H9 (cell line): ENCODE results near the gene RASGRP4. TPM values are rescaled to one million over a fixed set of nuclear protein-coding genes. Genes with fewer than 3 reads are reported as not detected.

Experiments used
- DNase-seq: peaks from one replicate; pipeline ENCODE4 v3.0.0-alpha.2; 2017
- H2AFZ ChIP-seq: one replicate; pipeline ENCODE4 v1.6.1; 2013; ENCODE audit warnings: mild to moderate bottlenecking, low read length, control low read depth, moderate library complexity
- H2AK5ac ChIP-seq: 2 replicates; pipeline ENCODE4 v1.6.1; 2013; ENCODE audit warnings: low read length, control low read depth, mixed read lengths; ENCODE audit not compliant: insufficient read length
- H2BK120ac ChIP-seq: one replicate; pipeline ENCODE4 v1.6.1; 2013; ENCODE audit warnings: low read depth, mild to moderate bottlenecking, low read length, control low read depth, inconsistent platforms; ENCODE audit not compliant: poor library complexity, severe bottlenecking
- H2BK12ac ChIP-seq: 2 replicates; pipeline ENCODE4 v1.6.1; 2013; ENCODE audit warnings: low read length, control low read depth, mixed read lengths, low read depth; ENCODE audit not compliant: insufficient read length
- H2BK15ac ChIP-seq: 2 replicates; pipeline ENCODE4 v1.6.1; 2013; ENCODE audit warnings: low read depth, low read length, control low read depth
- H2BK20ac ChIP-seq: one replicate; pipeline ENCODE4 v1.6.1; 2013; ENCODE audit warnings: low read depth, mild to moderate bottlenecking, low read length, control low read depth, inconsistent platforms; ENCODE audit not compliant: poor library complexity, severe bottlenecking
- H2BK5ac ChIP-seq: 2 replicates; pipeline ENCODE4 v1.6.1; 2013; ENCODE audit warnings: low read length, control low read depth, mixed read lengths; ENCODE audit not compliant: insufficient read length
- H3K14ac ChIP-seq: 2 replicates; pipeline ENCODE4 v1.6.1; 2013; ENCODE audit warnings: low read length, control low read depth; ENCODE audit not compliant: insufficient read depth
- H3K18ac ChIP-seq: 2 replicates; pipeline ENCODE4 v1.6.1; 2013; ENCODE audit warnings: low read depth, mild to moderate bottlenecking, mixed read lengths, low read length, control low read depth; ENCODE audit not compliant: insufficient read length
- H3K23ac ChIP-seq: 2 replicates; pipeline ENCODE4 v1.6.1; 2013; ENCODE audit warnings: low read length, control low read depth, mixed read lengths, low read depth; ENCODE audit not compliant: insufficient read length
- H3K23me2 ChIP-seq: 2 replicates; pipeline ENCODE4 v1.6.1; 2013; ENCODE audit warnings: low read depth, mild to moderate bottlenecking, mixed read lengths, low read length, control low read depth; ENCODE audit not compliant: insufficient read length, poor library complexity, severe bottlenecking
- H3K27ac ChIP-seq: 2 replicates; pipeline ENCODE4 v1.5.1; 2013; ENCODE audit warnings: low read length, control low read depth, mixed read lengths, low read depth; ENCODE audit not compliant: insufficient read length
- H3K27me3 ChIP-seq: 2 replicates; pipeline ENCODE4 v1.6.1; 2013; ENCODE audit warnings: low read length, control low read depth, inconsistent platforms; ENCODE audit not compliant: insufficient read depth
- H3K4ac ChIP-seq: 2 replicates; pipeline ENCODE4 v1.6.1; 2013; ENCODE audit warnings: low read depth, mild to moderate bottlenecking, control low read depth, inconsistent platforms, low read length, moderate library complexity
- H3K4me1 ChIP-seq: 2 replicates; pipeline ENCODE4 v1.6.1; 2013; ENCODE audit warnings: low read length, control low read depth, inconsistent platforms; ENCODE audit not compliant: insufficient read depth
- H3K4me2 ChIP-seq: 2 replicates; pipeline ENCODE4 v1.6.1; 2013; ENCODE audit warnings: low read length, control low read depth, mixed read lengths; ENCODE audit not compliant: insufficient read length, insufficient read depth
- H3K56ac ChIP-seq: 2 replicates; pipeline ENCODE4 v1.6.1; 2013; ENCODE audit warnings: low read depth, mild to moderate bottlenecking, mixed read lengths, low read length, control low read depth; ENCODE audit not compliant: insufficient read length
- H3K79me1 ChIP-seq: 2 replicates; pipeline ENCODE4 v1.6.1; 2013; ENCODE audit warnings: low read depth, mild to moderate bottlenecking, moderate library complexity, low read length, control low read depth, inconsistent platforms; ENCODE audit not compliant: insufficient read depth, poor library complexity, severe bottlenecking
- H3K79me2 ChIP-seq: 2 replicates; pipeline ENCODE4 v1.6.1; 2013; ENCODE audit warnings: low read length, control low read depth, inconsistent platforms; ENCODE audit not compliant: insufficient read depth
- H3K9ac ChIP-seq: 2 replicates; pipeline ENCODE4 v1.6.1; 2013; ENCODE audit warnings: low read length, control low read depth, mixed read lengths; ENCODE audit not compliant: insufficient read length; ENCODE audit errors: extremely low read depth
- H3K9me3 ChIP-seq: one replicate; pipeline ENCODE4 v1.6.1; 2013; ENCODE audit warnings: low read depth, low read length, inconsistent platforms; ENCODE audit not compliant: control insufficient read depth
- H3T11ph ChIP-seq: one replicate; pipeline ENCODE4 v1.6.1; 2013; ENCODE audit warnings: mild to moderate bottlenecking, low read length, control low read depth, inconsistent platforms
- H4K20me1 ChIP-seq: one replicate; pipeline ENCODE4 v1.6.1; 2013; ENCODE audit not compliant: control insufficient read depth, insufficient read length, insufficient read depth
- H4K5ac ChIP-seq: 2 replicates; pipeline ENCODE4 v1.6.1; 2013; ENCODE audit warnings: low read depth, mild to moderate bottlenecking, mixed read lengths, low read length, control low read depth; ENCODE audit not compliant: insufficient read length
- H4K8ac ChIP-seq: replicated peaks from 2 replicates; pipeline ENCODE4 v1.6.1; 2013; ENCODE audit warnings: low read length, control low read depth, mixed read lengths, low read depth; ENCODE audit not compliant: insufficient read length
- H4K91ac ChIP-seq: 2 replicates; pipeline ENCODE4 v1.6.1; 2013; ENCODE audit warnings: low read depth, mild to moderate bottlenecking, moderate library complexity, mixed read lengths, low read length, control low read depth; ENCODE audit not compliant: insufficient read length
- H3K27ac Mint-ChIP-seq, 3 experiments: 2 replicates in 2 of 3; 3 replicates in 1 of 3; pipeline ENCODE4 v1.8.0; 2020 to 2021; ENCODE audit warnings: mixed read lengths in 3 of 3, mild to moderate bottlenecking in 1 of 3, moderate library complexity in 1 of 3
- H3K27me3 Mint-ChIP-seq: 2 replicates; pipeline ENCODE4 v1.8.0; 2021; ENCODE audit warnings: low read depth, mild to moderate bottlenecking, moderate library complexity, mixed read lengths
- H3K36me3 Mint-ChIP-seq, 3 experiments: 2 replicates in 2 of 3; 3 replicates in 1 of 3; pipeline ENCODE4 v1.8.0; 2020 to 2021; ENCODE audit warnings: low read depth in 3 of 3, mixed read lengths in 3 of 3; ENCODE audit not compliant: insufficient read depth in 1 of 3
- H3K4me1 Mint-ChIP-seq, 2 experiments: 2 replicates each; pipeline ENCODE4 v1.8.0; 2020; ENCODE audit warnings: mixed read lengths in 2 of 2
- H3K4me3 Mint-ChIP-seq, 2 experiments: 2 replicates in 1 of 2; 3 replicates in 1 of 2; pipeline ENCODE4 v1.8.0; 2020 to 2021; ENCODE audit warnings: mild to moderate bottlenecking in 2 of 2, mixed read lengths in 2 of 2, moderate library complexity in 1 of 2
- H3K9me3 Mint-ChIP-seq, 2 experiments: 2 replicates in 1 of 2; 3 replicates in 1 of 2; pipeline ENCODE4 v1.8.0; 2020; ENCODE audit warnings: mild to moderate bottlenecking in 2 of 2, mixed read lengths in 2 of 2, moderate library complexity in 1 of 2
- CTCF ChIP-seq: fragments of 200-600 bp; sonication (generic); conservative IDR thresholded peaks from 3 replicates; pipeline ENCODE4 v1.8.0; 2021; ENCODE audit warnings: antibody characterized with exemption, mild to moderate bottlenecking
- WGBS: extraction: QIAGEN DNeasy Blood & Tissue Kit; methylation state at CpG from one replicate; pipeline ENCODE4 v1.1.7; 2013; ENCODE audit warnings: missing lambda C conversion rate, low lambda C conversion rate, mixed read lengths; ENCODE audit not compliant: insufficient read length; ENCODE audit errors: extremely low coverage; 5-methylcytosine and 5-hydroxymethylcytosine counted together
- total RNA-seq: library from RNA; stranded (reverse); gene quantifications from 2 replicates; pipeline ENCODE4 v1.2.1, GENCODE V29; 2021

RASGRP4 gene
- total RNA-seq, 1 experiment from 2014 or later: 0.28 TPM

GRCh38 chr19:38455031-38455430 is 29.0 kb upstream of the RASGRP4 start:
- peaks cover 5 to 11% of the 10 kb centered on the region in 2 experiments; a peak in 3 of 4 replicates for H3K4me1 Mint-ChIP-seq
- H3K9ac ChIP-seq: no peak overlapping the region
- peaks cover 58 to 67% (median 65%) of the 10 kb centered on the region in 3 experiments for H3K36me3 Mint-ChIP-seq

More at GRCh38 chr19:38455031-38455430, 29.0 kb upstream of the RASGRP4 start:
- no peak overlapping the region for H3K18ac ChIP-seq
- no peaks in the 10 kb centered on the region for H4K20me1 ChIP-seq
- no peak overlapping the region for H3K56ac ChIP-seq
- no CpG with 5 or more reads among the region's 4 CpGs for WGBS
- H3K4me2 ChIP-seq: no peak overlapping the region
- H3K4me1 ChIP-seq: no peaks in the 10 kb centered on the region
- TF ChIP-seq CTCF: no peak
- no peaks in the 10 kb centered on the region for H3K79me1 ChIP-seq
- no peak overlapping the region for H2BK5ac ChIP-seq
- no peak overlapping the region for H3K14ac ChIP-seq
- peaks cover 5% of the 10 kb centered on the region for H3K23me2 ChIP-seq
- H3K23ac ChIP-seq: no peak overlapping the region
- no peak overlapping the region for H3K4ac ChIP-seq
- H3K27ac ChIP-seq: no peak overlapping the region
- H4K5ac ChIP-seq: no peak overlapping the region
- Mint-ChIP-seq H3K9me3 (no peaks in the 10 kb centered on the region), H3K27ac (no peak overlapping the region), H3K4me3 (no peak overlapping the region), H3K27me3 (no peaks in the 10 kb centered on the region; the same call in 1 of the 2 replicates)
- H3T11ph ChIP-seq: no peak overlapping the region
- no peak overlapping the region for H4K8ac ChIP-seq
- H2BK20ac ChIP-seq: no peak overlapping the region
- no peak overlapping the region for H2BK12ac ChIP-seq
- no peaks in the 10 kb centered on the region for H3K27me3 ChIP-seq
- no peak overlapping the region for H2BK15ac ChIP-seq
- H2BK120ac ChIP-seq: no peak overlapping the region
- no peaks in the 10 kb centered on the region for H3K79me2 ChIP-seq
- no peaks in the 10 kb centered on the region for H3K9me3 ChIP-seq
- H2AK5ac ChIP-seq: no peak overlapping the region
- H2AFZ ChIP-seq: no peak overlapping the region
- no peak overlapping the region for H4K91ac ChIP-seq
- DNase-seq: no peak
